ENCODE results near the gene CLSTN2.

Gene CLSTN2

DNA sequence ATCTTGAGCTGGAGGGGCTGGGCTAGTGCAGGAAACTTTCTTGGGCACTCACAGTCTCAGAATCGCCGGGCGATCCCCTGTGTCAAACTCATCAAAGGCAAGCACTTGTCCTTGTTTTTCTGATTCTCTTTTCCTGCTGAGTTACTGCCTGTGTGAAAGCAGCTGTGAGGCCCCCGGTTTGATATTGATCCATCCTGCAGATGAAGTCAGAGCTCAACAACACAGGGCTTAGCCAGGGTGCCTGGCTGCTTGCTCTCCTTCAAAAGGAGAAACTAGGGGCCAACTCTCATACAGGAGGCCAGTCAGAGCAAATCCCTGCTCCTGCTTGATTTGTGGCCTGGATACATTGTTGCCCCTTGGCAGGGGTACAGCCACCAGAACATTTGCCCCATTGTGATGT is 22.9 kb downstream of the CLSTN2 start:
- H3K4me1 Mint-ChIP-seq, result no peaks in the 10 kb centered on the region
- H3K36me3 Mint-ChIP-seq (ENCODE audit: low read depth), result no peaks in the 10 kb centered on the region
- peaks cover 26% of the 10 kb centered on the region for H3K27me3 Mint-ChIP-seq (ENCODE audit: low read depth, poor library complexity)
- no peaks in the 10 kb centered on the region for H3K9me3 Mint-ChIP-seq
- DNase-seq, result no peak
- no peak for TF ChIP-seq CTCF (IDR thresholded peaks at IDR 0.05)
- H3K27ac Mint-ChIP-seq, result no peak overlapping the region
- H3K4me3 Mint-ChIP-seq, result no peak overlapping the region

DNA sequence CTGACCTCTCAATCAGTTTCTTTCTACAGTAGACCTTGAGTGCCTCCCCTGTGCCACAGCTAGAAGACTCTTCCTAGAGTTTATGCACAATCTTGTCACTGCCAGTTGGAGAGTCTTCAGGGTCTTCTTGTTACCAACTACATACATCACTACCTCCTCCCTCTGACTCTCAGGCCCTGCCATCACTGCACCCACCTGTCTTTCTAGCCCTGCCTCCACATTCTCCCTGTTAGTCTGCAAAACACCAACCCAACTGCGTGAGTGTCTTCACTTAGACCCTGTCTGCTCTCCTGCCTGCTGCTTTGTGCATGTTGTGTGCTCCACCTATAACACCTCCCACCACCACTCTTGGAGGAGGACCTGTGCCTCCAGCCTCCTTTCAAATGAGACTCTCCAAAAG is 34.4 kb downstream of the CLSTN2 start:
- Mint-ChIP-seq H3K4me1 (no peaks in the 10 kb centered on the region), H3K27me3 (ENCODE audit: low read depth, poor library complexity) (peaks cover 29% of the 10 kb centered on the region), H3K27ac (no peak overlapping the region), H3K36me3 (ENCODE audit: low read depth) (no peaks in the 10 kb centered on the region), H3K9me3 (no peaks in the 10 kb centered on the region), H3K4me3 (no peak overlapping the region)
- no peak for DNase-seq
- no peak for TF ChIP-seq CTCF (IDR thresholded peaks at IDR 0.05)

DNA sequence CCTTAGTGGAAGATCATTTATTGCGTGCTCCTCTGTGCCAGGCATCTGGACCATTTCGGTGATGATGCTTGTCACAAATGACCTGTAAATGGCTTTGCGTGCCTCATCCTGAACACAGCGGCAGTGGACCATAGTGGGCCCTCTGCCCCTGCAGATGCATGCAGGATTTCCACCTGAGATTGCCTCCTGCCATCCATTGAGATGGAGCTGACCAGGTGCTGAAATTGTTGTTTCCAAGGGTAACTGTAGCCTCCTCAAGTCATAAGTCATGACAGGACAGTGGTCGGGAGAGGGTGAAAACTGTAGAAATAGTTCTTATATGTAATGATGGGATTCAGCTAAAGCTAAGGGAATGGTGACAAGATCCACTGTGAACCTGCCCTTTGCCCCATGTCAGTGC is 35.5 kb downstream of the CLSTN2 start:
- no peaks in the 10 kb centered on the region for H3K9me3 Mint-ChIP-seq
- H3K4me1 Mint-ChIP-seq, result no peaks in the 10 kb centered on the region
- H3K27me3 Mint-ChIP-seq (ENCODE audit: low read depth, poor library complexity), result peaks cover 26% of the 10 kb centered on the region
- H3K36me3 Mint-ChIP-seq (ENCODE audit: low read depth), result no peaks in the 10 kb centered on the region
- no peak overlapping the region for H3K4me3 Mint-ChIP-seq
- no peak for DNase-seq
- H3K27ac Mint-ChIP-seq, result no peak overlapping the region
- TF ChIP-seq CTCF (IDR thresholded peaks at IDR 0.05), result no peak

DNA sequence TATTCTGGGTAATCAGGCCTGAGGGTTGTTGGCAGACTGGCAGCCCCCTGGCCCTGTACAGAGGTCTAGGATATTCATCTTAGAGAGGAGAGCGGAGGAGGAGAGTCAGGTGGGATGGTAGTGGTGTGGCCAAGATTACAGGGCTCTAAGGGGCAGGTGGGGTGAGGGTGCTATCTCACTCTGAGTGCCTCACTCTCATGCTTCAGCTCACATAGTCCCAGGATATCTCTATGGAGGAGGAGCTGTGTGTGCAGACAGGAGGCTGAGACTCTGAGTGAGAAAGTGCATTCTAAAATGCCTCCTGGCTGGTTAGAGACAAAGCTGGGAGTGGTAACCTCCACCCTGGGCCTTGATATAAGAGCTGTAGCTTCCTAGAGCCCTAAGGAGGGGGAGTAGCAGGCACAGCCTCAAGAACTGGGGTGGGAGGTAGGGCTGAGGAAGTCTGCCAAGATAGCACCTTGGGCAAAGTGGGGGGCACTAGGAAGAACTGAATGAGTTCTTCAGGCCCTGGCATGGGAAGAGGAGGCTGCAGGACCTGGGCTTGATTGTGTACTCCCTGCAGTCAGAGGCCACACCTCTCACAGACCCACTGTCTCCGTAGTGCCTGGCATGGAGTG is 39.9 kb downstream of the CLSTN2 start:
- Mint-ChIP-seq H3K4me3 (no peak overlapping the region), H3K27me3 (ENCODE audit: low read depth, poor library complexity) (peaks cover 21% of the 10 kb centered on the region), H3K36me3 (ENCODE audit: low read depth) (no peaks in the 10 kb centered on the region), H3K27ac (no peak overlapping the region), H3K4me1 (no peaks in the 10 kb centered on the region), H3K9me3 (no peaks in the 10 kb centered on the region)
- DNase-seq, result no peak
- TF ChIP-seq CTCF (IDR thresholded peaks at IDR 0.05), result no peak

- Mint-ChIP-seq H3K27me3 (ENCODE audit: low read depth, poor library complexity) (peaks cover 27% of the 10 kb centered on the region), H3K36me3 (ENCODE audit: low read depth) (no peaks in the 10 kb centered on the region), H3K27ac (no peak overlapping the region), H3K4me1 (no peaks in the 10 kb centered on the region), H3K9me3 (no peaks in the 10 kb centered on the region), H3K4me3 (no peak overlapping the region)
- no peak for TF ChIP-seq CTCF (IDR thresholded peaks at IDR 0.05)
- no peak for DNase-seq
These were observed 40.8 kb downstream of the CLSTN2 start for GRCh38 chr3:139975594-139976365.

- no peak for DNase-seq
- H3K27me3 Mint-ChIP-seq (ENCODE audit: low read depth, poor library complexity), result peaks cover 14% of the 10 kb centered on the region
- no peaks in the 10 kb centered on the region for H3K36me3 Mint-ChIP-seq (ENCODE audit: low read depth)
- no peaks in the 10 kb centered on the region for H3K9me3 Mint-ChIP-seq
- no peak for TF ChIP-seq CTCF (IDR thresholded peaks at IDR 0.05)
- no peaks in the 10 kb centered on the region for H3K4me1 Mint-ChIP-seq
- H3K4me3 Mint-ChIP-seq, result no peak overlapping the region
- H3K27ac Mint-ChIP-seq, result no peak overlapping the region
These were observed 44.0 kb downstream of the CLSTN2 start for GRCh38 chr3:139978966-139979365.

Measured in nephron progenitor cell (in vitro differentiated cells).